Measurements from ENCODE around the gene SMIM29. TPM values are rescaled to one million over a fixed set of nuclear protein-coding genes. Genes with fewer than 3 reads are reported as not detected.
A peak's percentile ranks its signal among the peaks of the same experiment; 100 is the strongest.

The SMIM29 gene
- total and polyA plus RNA-seq, 10 of the 15 experiments (the other 5 are each of a cell fraction or from before 2014, with no cell fraction given) = 7.1 to 30.0 (median 16.2) TPM

DNA sequence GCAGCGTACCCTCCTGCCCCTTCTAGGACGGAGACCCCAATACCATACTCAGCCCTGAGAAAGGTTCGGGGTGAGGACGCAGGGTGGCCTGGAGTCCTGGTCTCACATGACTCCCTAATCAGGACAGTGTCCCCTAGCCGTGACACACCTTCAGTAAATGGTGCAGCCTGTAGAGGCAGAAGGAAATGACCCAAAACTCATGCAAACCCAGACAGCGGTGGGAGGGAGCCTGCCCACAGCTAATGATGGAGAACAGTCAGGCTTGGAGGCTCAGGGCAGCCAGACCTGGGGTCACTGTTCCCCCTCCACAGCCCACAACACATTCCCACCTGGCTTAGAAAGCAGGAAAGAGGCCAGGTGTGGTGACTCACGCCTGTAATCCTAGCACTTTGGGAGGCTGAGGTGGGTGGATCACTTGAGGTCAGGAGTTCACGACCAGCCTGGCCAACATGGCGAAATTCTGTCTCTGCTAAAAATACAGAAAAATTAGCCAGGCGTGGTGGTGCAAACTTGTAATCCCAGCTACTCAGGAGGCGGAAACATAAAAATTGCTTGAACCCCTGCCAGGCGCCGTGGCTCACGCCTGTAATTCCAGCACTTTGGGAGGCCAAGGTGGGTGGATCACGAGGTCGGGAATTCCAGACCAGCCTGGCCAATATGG lies 20.9 kb downstream of the SMIM29 start (continued):
- no peak for TF ChIP-seq ATF3 (IDR thresholded peaks at IDR 0.05; ENCODE audit: borderline replicate concordance, extremely low read depth, low read depth, low read length)
- TF ChIP-seq ZNF622 (IDR thresholded peaks at IDR 0.05) = no peak
- 0 out of 6 replicates have a peak, but pooled peaks of 1 of the 3 experiments have one; percentile 4 for TF ChIP-seq CTCF (IDR thresholded peaks at IDR 0.05 in 2 of 3, conservative IDR thresholded peaks at IDR 0.05 in 1 of 3; ENCODE audit: control insufficient read depth in 2 of 3, extremely low read depth in 1 of 3, insufficient read depth in 1 of 3, low read depth in 3 of 3, low read length in 3 of 3)

DNA sequence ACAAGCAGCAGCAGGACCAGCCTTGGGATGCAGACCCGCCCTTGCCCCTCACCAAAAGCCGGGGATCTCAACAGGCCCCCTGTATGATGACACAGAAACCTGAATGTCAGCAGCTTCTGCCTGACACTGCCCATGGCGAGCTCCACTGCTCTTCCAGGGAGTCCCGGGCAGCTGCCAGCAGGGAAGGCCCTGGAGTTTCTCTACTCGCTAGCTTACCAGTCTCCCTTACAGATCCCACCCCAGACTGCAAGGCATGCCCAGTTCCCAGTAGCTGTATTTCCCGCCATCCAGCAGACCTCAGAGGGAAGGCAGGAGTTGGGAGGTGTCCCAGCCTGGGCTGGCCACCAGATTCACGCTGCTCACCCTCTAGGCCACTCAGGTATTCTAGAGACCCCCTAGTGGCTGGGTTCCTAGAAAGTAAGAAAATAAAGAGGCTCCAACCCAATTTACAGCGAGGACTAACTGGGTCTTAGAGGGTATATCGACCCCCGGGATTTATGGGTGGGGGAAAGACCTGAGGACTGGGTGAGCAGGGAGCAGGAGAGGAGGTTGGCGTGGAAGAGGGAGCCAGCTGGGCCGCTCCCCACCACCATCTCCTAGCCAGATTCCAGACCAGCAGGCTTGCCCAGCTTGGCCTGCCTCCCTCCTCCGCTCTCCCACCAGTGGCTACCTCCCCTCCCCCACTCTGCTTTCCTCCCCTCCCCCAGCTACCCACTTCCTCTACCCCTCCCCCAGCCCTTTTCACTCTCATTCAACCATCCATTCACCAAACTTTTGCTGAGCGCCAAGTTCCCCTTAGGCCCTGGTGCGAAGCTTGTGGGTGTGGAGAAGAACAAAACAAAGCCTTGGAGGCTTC lies 21.8 kb downstream of the SMIM29 start:
- intact Hi-C loops (cut with micrococcal nuclease; ENCODE audit: unreplicated experiment) (no loop called here), in situ Hi-C loops (cut with MboI) (loop anchor here (25.0 kb wide), 1 partner anchor 385 kb away; no protein-coding TSS in a partner anchor)
- SMC1A ChIA-PET (ENCODE audit: uncharacterized antibody, unreplicated experiment) = interaction anchor here (1.1 to 1.8 kb wide), 3 partner anchors 10 to 188 kb away, joined by 3 to 5 read pairs (median 3); partner anchors contain the start of gene HMGA1
- Histone ChIP-seq H3K9me3 (replicated peaks; ENCODE audit: control insufficient read depth, insufficient read depth, low read length) (no peaks in the 10 kb centered on the region), H4K20me1 (ENCODE audit: control insufficient read depth, insufficient read depth) (no peaks in the 10 kb centered on the region), H3K4me2 (ENCODE audit: control insufficient read depth, insufficient read depth) (peak overlapping the region; percentile 2; the same call in 1 of the 2 replicates), H3K27ac (ENCODE audit: control insufficient read depth, insufficient read depth) (peak overlapping the region; percentile 60), H3K79me2 (ENCODE audit: control insufficient read depth, insufficient read depth, low read length) (no peaks in the 10 kb centered on the region), H3K4me3 (no peak overlapping the region), H3K27me3 (replicated peaks in 1 of 2; ENCODE audit: control insufficient read depth in 2 of 2, insufficient read depth in 2 of 2, low read length in 1 of 2) (no peaks in the 10 kb centered on the region), H3K9ac (ENCODE audit: control insufficient read depth, insufficient read depth, low read length) (no peak overlapping the region), H2AFZ (ENCODE audit: control insufficient read depth, low read depth, low read length) (no peak overlapping the region), H3K36me3 (ENCODE audit: control insufficient read depth in 2 of 2, insufficient read depth in 2 of 2, low read length in 1 of 2) (no peaks in the 10 kb centered on the region), H3K4me1 (ENCODE audit: control insufficient read depth, insufficient read depth, low read length) (peaks cover 34% of the 10 kb centered on the region)
- 70% methylated on average over 14 of the region's 15 CpGs for WGBS (ENCODE audit: insufficient coverage, insufficient replicate concordance, low lambda C conversion rate, missing lambda C conversion rate)
- RAD21 ChIA-PET (ENCODE audit: unreplicated experiment) = interaction anchor here (1.0 kb wide), 1 partner anchor 89 kb away, joined by 3 read pairs; no protein-coding TSS in a partner anchor
- no TSS peak for BruUV-seq (replicated peaks)
- DNase-seq (ENCODE audit: low read depth, low spot score) (no peak), FAIRE-seq (no peak), ATAC-seq (no peak)
- POLR2A ChIA-PET = interaction anchor here (1.5 to 3.0 kb wide), 2 partner anchors 10 to 22 kb away, joined by 3 to 13 read pairs; partner anchors contain the start of genes HMGA1 and SMIM29
- CTCF ChIA-PET = interaction anchor here (0.8 to 1.5 kb wide), 3 partner anchors 10 to 17 kb away, joined by 3 to 7 read pairs (median 3); partner anchors contain the start of gene HMGA1
- TF ChIP-seq SMC3 (IDR thresholded peaks at IDR 0.05; ENCODE audit: borderline replicate concordance, low read length) = no peak
- TF ChIP-seq GATAD2B (conservative IDR thresholded peaks at IDR 0.05; ENCODE audit: low read depth) = no peak
- no peak for TF ChIP-seq SMAD5 (IDR thresholded peaks at IDR 0.05; ENCODE audit: low read depth)
- TF ChIP-seq ZNF592 (IDR thresholded peaks at IDR 0.05) = no peak
- peak; percentile 56 for TF ChIP-seq RUNX3 (IDR thresholded peaks at IDR 0.05; ENCODE audit: low read length)
- TF ChIP-seq, protein P1, sequence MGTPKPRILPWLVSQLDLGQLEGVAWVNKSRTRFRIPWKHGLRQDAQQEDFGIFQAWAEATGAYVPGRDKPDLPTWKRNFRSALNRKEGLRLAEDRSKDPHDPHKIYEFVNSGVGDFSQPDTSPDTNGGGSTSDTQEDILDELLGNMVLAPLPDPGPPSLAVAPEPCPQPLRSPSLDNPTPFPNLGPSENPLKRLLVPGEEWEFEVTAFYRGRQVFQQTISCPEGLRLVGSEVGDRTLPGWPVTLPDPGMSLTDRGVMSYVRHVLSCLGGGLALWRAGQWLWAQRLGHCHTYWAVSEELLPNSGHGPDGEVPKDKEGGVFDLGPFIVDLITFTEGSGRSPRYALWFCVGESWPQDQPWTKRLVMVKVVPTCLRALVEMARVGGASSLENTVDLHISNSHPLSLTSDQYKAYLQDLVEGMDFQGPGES (IDR thresholded peaks at IDR 0.05) = no peak
- no peak for TF ChIP-seq NFYA (IDR thresholded peaks at IDR 0.05; ENCODE audit: borderline replicate concordance, low read depth, low read length)
- TF ChIP-seq EED (IDR thresholded peaks at IDR 0.05; ENCODE audit: low read depth) = 0 out of 2 replicates have a peak, but pooled peaks have one; percentile 6
